NCI-H2171 treated with DMSO at 0.1 percent for 48 hours (cell line): ENCODE measurements around the gene NFATC3.
A peak's percentile ranks its signal among the peaks of the same experiment; 100 is the strongest.

Experiments used
- DNase-seq: peaks from one replicate; lab custom pipeline; 2025; lab: John Stamatoyannopoulos, UW

NFATC3 gene

DNA sequence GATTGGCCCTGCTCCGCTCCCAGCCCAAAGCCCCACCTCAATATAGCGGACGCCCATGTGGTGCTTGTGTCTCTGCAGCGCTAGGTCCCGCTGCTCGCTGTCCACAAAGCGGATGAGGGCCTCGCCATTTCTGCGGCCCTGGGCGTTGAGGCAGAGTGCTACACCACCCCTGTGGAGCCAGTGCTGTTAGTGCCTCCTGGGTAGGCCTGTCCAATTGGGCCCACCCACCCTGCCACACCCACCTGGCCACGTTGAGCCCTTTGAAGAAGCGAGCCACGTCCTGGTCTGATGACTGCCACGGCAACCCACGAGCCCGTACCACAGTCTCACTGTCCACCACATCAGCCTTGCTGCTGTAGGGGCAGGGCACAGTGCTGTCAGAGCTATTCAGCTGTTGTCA is 147.2 kb downstream of the NFATC3 start:
- no peak for DNase-seq

DNA sequence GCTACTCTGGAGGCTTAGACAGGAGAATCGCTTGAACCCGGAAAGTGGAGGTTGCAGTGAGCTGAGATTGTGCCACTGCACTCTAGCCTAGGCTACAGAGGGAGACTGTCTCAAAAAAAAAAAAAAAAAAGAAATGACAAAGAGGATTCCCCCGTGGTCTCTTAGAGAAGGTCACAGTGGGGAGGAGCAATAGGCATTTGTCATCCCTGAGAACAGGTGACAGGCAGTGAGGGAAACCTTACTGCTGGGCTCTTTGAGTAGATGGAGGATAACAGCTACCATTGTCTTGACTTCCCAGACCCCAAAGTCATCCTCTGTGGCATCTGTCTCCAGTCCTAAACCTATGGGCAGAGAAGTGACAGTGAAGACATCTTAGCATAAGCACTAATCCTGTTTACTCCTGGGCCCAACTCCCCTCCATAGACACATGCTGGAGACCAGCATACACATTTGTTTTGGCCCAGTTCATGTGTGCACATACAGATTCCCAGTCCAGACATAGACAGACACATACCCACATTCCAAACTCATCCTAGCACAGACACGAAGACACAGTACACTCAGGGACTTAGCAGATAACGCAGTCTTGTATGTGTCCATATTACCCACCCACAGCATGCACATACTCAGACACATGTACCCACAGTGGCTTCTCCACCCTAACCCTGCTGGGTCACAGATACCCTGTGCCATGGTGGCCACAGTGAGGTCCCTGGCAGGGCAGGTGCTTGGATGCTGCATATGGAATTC is 148.1 kb downstream of the NFATC3 start:
- DNase-seq: no peak

DNA sequence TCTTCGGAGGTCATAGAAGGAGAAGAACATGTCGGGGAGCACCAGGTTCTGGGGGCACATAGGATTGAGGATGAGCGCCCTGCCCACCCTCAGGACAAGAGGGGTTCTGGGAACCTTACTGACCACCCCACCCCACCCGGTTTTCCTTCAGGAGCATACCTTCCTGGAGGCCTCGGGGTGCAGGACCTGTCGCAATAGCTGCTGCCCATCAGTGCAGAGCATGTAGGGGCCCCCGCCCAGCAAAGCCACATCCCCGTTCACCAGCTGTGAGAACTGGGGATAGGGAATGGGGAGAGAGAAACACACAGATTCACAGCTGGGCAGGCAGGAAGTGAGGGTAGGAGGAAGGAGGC is 148.6 kb downstream of the NFATC3 start:
- DNase-seq: no peak

DNA sequence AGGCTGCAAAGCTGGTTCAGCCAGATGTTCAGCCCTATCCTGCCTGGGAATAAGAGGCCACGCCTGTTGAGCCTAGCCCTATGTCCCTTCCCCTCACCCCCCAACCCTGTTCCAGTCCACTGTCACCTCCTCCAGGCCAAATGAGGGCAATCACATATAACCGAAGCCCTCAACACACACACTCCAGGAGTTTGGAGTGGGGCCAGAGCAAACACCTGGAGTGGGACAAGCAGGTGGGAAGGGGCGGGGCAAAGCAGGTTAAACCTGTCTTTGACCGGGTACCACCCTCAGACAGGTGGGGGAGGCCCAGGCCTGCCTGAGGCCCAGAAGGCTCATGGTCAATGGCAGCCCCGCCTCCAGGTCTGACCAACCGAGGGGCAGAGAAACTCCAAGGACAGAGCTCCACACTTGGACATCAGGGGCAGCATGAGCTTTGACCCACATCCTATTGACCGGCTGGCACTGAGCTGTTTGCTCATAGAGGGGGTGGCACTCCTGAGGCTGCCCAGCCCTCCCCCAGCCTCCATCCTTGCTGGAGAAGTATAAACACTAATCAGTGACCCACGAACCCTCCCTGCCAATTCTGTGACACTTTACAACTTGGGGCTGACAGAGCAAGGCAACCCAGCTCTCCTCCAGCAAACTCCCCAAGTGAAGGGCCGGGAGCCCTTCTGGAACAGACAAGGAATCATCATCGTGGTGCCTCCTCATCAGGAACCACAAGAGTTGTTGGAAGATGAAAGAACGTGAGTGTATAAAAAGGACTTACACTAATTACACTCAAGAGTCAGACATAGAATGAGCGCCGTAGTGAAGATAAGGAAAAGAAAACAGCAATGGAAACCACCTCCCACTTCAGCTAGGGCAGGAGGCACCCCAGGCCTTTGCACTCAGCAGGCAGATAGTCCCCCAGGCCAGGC is 149.3 kb downstream of the NFATC3 start:
- DNase-seq: peak; percentile 27

DNA sequence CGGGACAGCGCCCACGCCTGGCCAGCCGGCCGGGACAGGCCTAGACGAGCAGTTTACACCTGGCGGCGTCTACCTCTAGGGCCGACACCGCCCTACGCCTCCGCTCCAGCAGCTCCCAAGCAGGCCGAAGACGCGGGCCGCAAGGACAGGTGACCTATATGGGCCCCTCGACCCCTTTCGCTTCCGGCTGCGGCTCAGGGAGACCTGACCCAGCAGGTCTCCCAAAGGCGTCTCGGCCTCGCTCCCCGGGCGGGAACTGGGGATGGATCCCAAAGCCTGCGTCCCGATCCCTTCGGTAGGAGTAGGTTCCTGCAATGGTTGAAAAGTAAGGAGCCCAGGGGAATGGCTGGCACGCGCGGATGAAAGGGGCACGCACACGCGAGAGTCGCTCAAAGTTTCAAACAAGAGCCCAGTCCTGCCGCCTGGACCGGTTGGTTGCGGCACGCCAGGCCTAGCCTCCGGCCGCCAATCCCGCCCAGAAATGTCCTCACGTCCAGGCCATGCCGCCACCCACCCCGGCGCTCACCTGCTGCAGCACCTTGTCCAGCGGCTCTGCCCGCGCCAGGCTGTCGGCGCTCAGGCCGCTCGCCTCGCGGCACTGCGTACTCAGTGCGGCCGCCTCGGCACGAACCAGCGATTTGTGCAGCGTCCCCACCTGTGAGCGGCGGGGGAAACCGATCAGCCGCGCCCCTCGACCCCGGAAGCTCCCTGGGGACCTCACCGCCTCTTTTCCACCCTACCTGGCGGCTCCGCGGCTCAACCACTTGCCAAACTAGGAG is 150.1 kb downstream of the NFATC3 start:
- no peak for DNase-seq

DNA sequence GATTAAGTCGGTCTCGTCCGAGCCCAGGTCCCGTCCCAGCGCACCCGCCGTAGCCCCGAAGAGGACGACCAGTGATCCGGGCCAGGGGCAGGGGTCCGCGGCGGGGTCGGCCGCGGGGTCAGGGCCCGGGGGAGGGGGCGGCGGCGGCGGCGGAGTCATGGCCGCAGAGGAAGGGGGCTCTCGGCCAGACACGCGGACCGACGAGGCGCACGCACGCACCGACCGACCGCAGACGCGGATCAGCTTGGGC is 150.6 kb downstream of the NFATC3 start, which contains the start of gene ESRP2:
Gene ESRP2, minus strand, starts transcription at position 241 of the 250 bp plus-strand sequence. Its CDS starts 82 bp downstream, at position 159.
- DNase-seq: no peak

DNA sequence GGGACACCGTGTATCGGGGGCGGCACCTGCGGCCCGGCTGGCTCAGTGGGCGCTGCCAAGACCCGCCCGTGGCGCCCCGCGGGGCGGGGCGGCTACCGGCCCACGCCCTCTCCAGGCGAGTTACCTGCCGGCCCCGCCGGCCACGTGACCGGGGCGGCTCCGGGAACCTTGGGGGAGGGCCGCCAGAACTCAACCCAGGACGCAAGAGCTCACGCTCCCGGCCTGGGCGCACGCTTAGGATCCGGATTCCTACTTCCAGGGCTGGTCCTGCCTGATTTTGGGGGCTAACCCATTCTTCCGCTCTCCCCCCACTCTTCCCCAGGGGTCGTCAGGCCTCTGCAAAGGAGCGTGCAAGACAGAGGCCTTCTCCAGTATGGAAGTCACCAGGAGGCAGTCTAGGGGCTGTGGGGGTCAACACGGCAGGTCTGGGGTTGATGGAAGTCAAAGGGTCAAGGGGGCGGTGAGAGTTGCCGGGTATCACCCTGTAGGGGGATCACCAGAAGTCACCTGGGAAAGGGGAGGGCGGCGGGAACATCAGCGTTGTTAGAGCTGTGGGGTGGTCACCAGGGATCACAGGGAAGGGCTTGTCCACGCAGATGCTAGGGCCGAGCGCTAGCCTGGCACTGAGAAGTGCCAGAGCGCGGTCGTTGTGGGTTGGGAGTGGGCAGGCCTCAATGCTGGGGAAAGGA is 151.1 kb downstream of the NFATC3 start:
- peak; percentile 64 for DNase-seq

DNA sequence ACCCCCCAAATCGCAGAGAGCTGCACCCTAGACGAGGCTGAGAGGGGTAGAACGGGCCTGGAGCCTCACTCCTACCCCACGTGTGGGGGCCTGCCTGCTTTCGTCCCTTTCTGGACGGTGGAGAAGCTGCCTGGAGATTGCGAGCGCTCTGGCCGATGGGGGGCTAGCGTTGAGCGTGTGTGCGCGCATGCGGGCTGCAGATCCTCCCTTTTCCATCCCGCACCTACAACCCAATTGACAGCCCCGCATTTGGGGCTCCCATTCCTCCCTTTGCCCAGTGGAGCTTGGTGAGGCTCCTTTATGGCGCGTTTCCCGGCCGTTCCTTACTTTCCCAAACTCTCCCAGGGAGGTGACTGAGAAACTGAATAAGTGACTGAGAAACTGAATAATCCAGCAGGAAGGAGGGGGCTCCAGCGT is 151.7 kb downstream of the NFATC3 start:
- no peak for DNase-seq

DNA sequence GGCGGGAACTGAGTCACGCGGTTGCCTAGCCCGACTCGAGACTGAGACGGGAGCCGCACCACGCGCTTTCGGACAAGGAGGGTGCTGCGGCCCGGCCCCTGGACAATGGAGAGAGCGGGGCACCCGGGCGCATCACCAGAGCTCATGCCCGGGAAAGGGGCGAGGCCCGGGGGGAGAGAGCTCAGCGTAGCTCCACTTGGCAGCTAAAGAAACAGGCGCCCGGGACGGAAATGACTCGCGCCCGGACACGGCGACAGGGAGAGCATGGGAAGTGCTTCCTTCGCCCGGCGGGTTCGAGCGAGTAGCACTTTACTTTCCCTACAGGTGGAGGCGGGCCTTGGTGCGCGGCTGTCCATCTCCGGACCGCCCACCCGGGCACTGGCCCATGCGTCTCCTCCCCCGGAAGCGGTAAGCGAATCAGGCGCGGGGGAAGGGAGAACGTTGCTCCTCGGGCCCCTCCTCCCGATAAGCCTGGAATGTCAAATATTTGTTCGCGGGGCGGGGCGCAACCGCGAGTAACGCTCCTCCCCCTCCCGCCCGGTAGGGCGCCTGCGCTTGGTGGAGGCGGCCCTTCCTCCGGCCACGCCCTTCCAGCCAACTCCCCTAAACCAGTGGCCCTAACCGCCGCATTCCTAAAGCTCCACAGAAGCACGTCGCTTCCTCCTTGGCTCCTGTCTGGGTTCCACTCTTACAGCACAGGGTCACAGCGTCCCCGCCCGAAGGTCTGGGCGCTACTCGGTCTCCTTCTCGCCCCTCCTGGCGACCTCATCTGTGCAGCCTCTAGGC is 152.3 kb downstream of the NFATC3 start:
- peak; percentile 97 for DNase-seq

DNA sequence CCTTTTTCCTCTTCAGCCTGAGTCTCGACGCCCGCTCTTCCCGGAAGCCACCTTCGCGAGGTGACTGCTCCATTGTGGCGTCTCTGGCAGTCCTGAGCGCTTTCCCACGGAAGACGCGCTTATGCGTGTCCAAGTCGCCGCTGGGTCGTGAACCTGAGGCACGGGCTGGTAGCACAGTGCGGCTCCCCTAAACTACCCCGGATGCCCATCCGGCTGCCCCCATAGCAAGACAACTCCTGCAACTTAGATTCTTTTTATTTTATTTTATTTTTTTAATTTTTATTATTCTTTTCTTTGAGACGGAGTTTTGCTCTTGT is 152.8 kb downstream of the NFATC3 start:
- no peak for DNase-seq

DNA sequence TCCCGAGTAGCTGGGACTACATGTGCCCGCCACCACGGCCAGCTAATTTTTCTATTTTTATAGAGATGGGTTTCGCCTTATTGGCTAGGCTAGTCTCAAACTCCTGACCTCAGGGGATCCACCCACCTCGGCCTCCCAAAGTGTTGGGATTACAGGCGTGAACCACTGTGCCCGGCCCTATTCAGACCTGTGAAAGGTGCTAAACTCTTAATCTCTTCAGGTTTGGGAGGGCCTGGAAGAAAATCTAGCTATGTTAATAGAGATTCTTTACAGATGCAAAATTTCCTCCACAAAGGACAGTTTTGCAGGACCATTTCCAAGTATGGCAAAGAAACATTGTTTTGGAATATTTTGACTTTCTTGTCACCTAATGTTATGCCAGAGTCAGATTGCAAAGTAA is 156.9 kb downstream of the NFATC3 start:
- no peak for DNase-seq

DNA sequence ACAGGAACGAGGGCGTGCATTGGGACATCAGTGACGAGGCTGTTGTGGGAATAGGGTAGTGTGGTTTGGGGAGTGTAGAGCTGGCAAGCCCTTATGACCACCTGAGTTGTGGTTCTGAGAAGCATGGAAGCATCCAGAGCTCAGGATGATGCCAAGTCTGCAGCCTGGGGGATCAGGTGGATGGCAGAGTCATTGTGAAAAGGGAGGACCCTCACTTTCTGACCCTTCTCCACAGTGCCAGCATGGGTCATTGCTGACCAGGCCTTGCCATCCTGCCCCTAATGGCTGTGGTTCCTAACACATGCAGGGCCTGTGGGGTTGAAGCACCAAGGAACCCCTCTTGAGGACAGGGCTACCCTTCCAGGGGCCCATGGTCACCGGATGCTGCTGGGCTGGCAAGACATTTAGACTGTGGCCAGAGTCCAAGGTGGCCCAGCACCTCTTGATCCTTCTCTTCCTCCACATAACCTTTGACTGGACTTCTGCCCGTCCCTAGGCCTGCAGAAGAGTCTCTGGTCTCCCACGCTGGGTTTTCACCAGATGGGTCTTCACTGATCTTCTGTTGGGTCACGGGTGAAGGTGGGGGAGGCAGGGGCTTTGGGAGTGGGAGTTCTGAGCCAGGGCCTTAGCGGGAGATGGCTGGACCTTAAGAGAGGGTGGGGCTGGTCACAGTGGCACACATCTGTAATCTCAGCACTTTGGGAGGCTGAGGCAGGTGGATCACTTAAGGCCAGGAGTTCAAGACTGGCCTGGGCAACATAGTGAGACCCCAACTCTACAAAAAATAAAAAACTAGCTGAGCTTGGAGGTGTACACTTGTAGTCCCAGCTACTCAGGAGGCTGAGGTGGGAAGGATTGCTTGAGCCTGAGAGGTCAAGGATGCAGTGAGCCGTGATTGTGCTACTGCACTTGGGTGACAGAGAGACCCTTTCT is 158.0 kb downstream of the NFATC3 start:
- DNase-seq: no peak

DNA sequence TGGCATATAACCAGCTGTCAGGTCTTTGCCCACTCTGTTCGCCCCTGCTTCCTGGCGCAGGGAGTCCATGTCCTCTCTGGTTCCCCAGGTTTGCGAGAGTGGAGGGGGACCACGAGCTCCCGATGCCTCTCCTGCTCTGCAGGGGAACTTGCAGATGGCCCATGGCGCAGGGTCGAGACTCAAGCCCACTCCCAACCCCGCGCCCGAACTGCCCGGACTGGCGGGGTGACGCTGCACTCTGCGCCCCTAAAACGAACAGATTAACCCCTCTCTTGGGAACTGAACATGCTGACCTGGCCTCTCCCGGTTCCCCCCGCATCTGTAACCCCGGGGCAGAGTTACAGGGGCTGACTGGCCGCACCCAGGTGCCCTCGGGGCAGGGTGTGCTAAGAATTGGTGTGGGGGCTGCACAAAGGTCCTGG is 159.3 kb downstream of the NFATC3 start:
- no peak for DNase-seq

DNA sequence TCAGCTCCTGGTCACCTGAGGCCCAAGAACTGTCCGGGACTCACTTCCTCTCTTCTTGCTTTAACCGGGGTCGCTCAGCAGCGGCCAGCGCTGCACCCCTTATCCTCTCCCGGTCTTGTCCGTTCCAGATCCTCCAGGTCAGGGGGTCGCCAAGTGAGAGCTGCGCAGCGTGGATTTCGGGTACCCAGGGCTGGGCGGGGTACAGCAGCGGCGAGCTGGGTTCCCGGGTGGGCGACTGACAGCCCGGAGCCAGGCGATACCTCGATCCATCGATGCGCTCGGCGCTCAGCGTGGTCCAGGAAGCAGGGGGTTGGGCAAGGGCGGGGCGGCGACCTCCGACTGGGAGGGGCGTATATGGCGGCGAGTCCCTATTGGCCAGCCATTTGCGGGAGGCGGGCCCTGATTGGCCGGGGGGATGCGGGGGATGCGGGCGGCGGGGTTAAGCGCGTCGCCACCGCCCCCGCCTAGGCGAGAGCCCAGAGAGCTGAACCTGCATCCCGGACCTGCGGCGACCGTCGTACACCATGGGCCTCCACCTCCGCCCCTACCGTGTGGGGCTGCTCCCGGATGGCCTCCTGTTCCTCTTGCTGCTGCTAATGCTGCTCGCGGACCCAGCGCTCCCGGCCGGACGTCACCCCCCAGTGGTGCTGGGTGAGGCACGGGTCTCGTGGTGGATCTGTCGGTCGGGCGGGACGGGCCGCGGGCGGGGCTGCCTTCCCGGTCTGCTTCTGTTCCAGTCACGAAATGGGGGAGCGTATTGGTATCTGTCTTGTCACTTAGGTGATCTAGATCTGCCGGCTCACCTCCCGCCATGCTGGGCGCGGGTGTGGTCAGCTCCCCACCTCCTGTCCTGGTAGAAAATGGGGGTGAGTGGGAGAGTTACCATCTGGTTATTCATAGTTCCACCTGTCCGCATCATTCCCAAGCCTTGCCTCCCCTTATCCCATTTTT is 160.0 kb downstream of the NFATC3 start, which contains the start of gene PLA2G15:
Gene PLA2G15, plus strand, starts transcription at position 471 of the 951 bp plus-strand sequence. Its CDS starts 54 bp downstream, at position 525.
- DNase-seq: peak; percentile 83

DNA sequence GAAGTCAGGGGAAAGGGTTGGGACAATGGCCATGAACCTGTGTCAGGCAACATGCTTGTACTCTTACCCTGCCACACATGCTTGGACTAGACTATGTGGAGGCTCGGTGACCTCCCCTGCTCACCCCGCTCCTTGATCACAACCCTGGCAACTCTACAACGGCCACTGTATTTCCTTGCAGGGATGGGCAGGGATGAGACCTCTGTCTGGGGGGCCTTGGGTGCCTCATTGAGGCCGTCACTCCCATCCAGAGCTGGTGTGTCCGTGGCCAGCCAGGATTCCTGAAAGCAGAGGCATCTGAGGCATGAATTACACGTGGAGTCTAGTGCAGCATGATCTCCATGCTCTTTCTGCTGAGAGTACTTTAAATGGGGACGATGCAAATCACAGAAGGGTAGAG is 161.0 kb downstream of the NFATC3 start:
- DNase-seq: no peak

DNA sequence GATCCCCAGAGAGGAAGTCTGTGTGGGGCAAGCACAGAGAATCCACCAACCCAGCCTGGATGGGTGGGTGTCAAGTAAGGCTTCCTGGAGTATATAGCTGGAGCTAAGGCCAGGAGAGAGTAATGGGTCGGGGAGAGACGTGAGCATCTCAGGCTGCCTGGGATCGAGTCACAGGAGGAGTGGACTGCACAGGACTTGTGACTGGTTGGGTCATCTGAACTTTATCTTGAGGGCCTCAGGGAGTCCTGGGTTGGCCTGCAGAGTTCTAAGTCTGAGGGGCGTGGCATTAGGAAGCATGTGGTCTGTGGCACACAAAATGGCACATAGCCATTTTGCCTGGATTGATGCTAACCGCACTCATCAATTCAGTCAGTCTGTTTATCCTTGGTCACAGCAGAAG is 161.5 kb downstream of the NFATC3 start:
- DNase-seq: no peak

DNA sequence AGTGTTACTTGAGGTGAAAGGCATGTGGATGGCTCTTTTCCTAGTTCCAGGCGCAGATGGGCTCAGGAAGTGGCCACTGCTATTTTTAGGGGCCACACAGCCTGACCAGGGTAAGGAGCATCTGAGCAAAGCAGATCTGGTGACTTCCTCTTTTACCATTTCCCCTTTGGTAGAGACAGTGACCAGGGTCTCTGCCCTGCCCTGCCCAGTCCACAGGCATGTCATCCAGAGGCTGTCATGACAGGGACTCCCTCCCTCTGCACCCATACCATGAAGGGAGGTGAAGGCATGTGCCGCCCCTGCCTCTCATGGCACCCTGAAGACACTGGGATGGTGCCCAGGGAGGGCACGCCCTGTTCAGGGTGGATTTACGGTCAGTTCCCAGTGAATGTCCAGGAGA is 162.2 kb downstream of the NFATC3 start:
- DNase-seq: no peak

DNA sequence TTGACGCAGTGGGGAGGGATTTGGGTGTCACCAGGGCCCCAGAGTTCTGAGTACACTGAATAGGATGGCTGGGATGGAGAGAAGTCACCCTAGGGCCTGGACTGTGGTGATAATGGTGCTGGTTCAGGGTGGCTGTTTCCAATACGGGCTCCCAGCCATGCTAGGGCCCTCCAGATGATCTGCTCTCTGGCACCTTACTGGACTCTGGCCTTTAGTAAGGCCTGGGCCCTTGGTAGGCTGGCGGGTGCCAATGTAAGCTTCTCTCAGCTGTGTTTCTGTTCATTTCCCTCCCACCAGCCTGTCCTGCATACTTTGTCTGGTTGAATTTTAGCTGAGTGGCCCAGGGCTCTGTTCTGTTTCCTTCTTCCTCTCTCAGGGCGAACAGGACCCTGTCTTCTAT is 162.8 kb downstream of the NFATC3 start:
- no peak for DNase-seq

DNA sequence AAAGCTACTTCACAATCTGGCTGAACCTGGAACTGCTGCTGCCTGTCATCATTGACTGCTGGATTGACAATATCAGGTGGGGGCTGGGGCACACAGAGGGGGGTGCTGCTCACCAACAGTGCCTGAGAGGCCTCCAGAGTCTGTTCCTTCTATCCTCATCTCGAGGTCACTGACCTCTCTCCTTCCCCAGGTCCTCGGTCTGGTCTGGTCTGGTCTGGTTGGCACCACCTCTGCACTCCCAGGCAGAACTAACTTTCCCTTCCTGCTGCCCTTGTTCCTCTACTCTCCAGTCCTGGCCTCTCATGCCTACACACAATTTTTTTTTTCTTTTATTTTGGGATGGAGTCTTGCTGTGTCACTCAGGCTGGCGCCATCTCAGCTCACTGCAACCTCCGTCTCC is 164.2 kb downstream of the NFATC3 start:
- no peak for DNase-seq
